ENCODE results near the gene LILRB3. TPM values are rescaled to one million over a fixed set of nuclear protein-coding genes. Genes with fewer than 3 reads are reported as not detected.
"Not testable (repeated sequence)": the region's sequence is repeated elsewhere in the genome, so short reads cannot be mapped to it uniquely, and the experiment has no call there.

Gene LILRB3
- total RNA-seq, 1 donor from 2014 or later: 61.5 TPM

GRCh38 chr19:54172471-54173358 is 50.1 kb downstream of the LILRB3 start, which contains the start of gene TMC4:
TSS of gene TMC4 (minus strand) at chr19:54173160. CDS start at chr19:54173117, 43 bp downstream.
- Histone ChIP-seq H3K36me3 (no peaks in the 10 kb centered on the region), H3K4me3 (peak within 1 kb of the TSS; percentile 49), H3K4me1 (peaks cover 4% of the 10 kb centered on the region), H3K27me3 (no peaks in the 10 kb centered on the region), H3K27ac (peak within 1 kb of the TSS; percentile 56), H3K9me3 (no peaks in the 10 kb centered on the region)
- intact Hi-C loops (cut with DNase I): no loop called here
- TF ChIP-seq, protein P1, sequence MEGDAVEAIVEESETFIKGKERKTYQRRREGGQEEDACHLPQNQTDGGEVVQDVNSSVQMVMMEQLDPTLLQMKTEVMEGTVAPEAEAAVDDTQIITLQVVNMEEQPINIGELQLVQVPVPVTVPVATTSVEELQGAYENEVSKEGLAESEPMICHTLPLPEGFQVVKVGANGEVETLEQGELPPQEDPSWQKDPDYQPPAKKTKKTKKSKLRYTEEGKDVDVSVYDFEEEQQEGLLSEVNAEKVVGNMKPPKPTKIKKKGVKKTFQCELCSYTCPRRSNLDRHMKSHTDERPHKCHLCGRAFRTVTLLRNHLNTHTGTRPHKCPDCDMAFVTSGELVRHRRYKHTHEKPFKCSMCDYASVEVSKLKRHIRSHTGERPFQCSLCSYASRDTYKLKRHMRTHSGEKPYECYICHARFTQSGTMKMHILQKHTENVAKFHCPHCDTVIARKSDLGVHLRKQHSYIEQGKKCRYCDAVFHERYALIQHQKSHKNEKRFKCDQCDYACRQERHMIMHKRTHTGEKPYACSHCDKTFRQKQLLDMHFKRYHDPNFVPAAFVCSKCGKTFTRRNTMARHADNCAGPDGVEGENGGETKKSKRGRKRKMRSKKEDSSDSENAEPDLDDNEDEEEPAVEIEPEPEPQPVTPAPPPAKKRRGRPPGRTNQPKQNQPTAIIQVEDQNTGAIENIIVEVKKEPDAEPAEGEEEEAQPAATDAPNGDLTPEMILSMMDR (IDR thresholded peaks at IDR 0.05): peak; percentile 25
- DNase-seq (peak; percentile 88), ATAC-seq (peak; percentile 94)

DNA sequence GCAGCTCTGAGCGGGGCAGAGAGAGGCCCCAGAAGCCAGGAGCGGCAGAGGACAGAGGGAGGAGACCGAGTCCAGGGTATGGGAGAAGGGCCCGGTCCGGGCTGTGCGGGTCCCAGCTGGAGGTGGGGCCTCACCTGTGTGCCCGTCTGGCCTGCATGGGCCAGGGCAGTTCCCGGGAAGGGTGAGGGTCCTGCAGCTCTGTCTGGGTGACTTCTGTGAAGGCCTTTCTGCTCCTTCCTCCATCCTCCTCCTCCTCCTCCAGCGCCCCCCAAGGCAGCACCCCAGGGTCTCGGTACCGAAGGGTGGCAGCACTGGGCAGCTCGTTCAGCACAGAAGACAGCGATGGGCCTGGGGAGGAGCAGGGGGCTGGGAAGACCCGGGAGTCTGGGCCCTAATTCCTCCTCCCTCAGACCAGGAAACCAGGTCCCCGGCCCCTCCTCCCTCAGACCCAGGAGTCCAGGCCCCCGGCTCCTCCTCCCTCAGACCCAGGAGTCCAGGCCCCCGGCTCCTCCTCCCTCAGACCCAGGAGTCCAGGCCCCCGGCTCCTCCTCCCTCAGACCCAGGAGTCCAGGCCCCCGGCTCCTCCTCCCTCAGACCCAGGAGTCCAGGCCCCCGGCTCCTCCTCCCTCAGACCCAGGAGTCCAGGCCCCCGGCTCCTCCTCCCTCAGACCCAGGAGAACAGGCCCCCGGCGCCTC is 50.9 kb downstream of the LILRB3 start:
- not testable (repeated sequence) for H3K27ac ChIP-seq

DNA sequence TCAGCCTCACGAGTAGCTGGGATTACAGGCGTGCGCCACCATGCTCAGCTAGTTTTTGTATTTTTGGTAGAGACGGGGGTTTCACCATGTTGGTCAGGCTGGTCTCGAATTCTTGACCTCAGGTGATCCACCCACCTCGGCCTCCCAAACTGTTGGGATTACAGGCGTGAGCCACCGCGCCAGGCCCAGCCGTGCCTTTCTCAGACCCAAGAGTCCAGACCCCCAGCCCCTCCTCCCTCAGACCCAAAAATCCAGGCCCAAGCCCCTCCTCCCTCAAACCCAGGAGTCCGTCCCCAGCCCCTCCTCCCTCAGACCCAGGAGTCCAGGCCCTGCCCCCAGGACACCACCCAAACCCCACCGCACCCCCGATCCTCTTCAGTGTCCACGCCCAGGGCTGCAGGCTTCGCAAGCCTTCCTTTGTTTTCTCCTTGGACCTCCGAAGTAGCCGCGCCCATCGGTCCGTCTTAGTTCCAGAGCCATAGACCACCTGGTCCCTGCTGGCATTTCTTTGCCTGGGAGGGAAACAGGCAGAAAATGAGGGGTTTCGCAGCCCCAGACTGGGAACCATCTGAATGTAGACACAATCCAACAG is 53.6 kb downstream of the LILRB3 start:
- Histone ChIP-seq H3K27me3 (no peaks in the 10 kb centered on the region), H3K4me1 (peaks cover 9% of the 10 kb centered on the region), H3K4me3 (no peak overlapping the region), H3K36me3 (no peaks in the 10 kb centered on the region), H3K27ac (no peak overlapping the region), H3K9me3 (no peaks in the 10 kb centered on the region)
- no peak for ATAC-seq
- DNase-seq: no peak
- intact Hi-C loops (cut with DNase I): loop anchor here (5.0 kb wide), 1 partner anchor 63 kb away; no protein-coding TSS in a partner anchor
- TF ChIP-seq, protein P1 (IDR thresholded peaks at IDR 0.05): no peak

More for the DNA sequence above, 50.9 kb downstream of the LILRB3 start:
- H3K9me3 ChIP-seq; DNase-seq; H3K4me1 ChIP-seq; H3K4me3 ChIP-seq; intact Hi-C loops (cut with DNase I); H3K36me3 ChIP-seq; ATAC-seq; H3K27me3 ChIP-seq: not testable (repeated sequence)

- intact Hi-C loops (cut with DNase I): loop anchor here (5.0 kb wide), 1 partner anchor 64 kb away; no protein-coding TSS in a partner anchor
- H3K4me3 ChIP-seq: no peak overlapping the region
Observed at GRCh38 chr19:54168174-54168917, 54.5 kb downstream of the LILRB3 start.

More at GRCh38 chr19:54168174-54168917, 54.5 kb downstream of the LILRB3 start:
- peaks cover 9% of the 10 kb centered on the region for H3K4me1 ChIP-seq
- DNase-seq (peak; percentile 96), ATAC-seq (peak; percentile 88)
- no peaks in the 10 kb centered on the region for H3K27me3 ChIP-seq
- no peaks in the 10 kb centered on the region for H3K9me3 ChIP-seq
- H3K27ac ChIP-seq: no peak overlapping the region
- TF ChIP-seq, protein P1 (IDR thresholded peaks at IDR 0.05): peak; percentile 92
- H3K36me3 ChIP-seq: no peaks in the 10 kb centered on the region

Other genes starting within 250 kb of the LILRB3 start
- not detected for gene CACNG6, start 231.4 kb downstream of the LILRB3 start, total RNA-seq
- gene VSTM1, start 159.1 kb downstream of the LILRB3 start, total RNA-seq: 1.1 TPM
- not detected for gene TARM1, start 141.6 kb downstream of the LILRB3 start, total RNA-seq
- gene OSCAR, start 122.2 kb downstream of the LILRB3 start, total RNA-seq: 59.5 TPM
- 115 TPM for gene NDUFA3, start 120.2 kb downstream of the LILRB3 start, total RNA-seq
- 19.5 TPM for gene TFPT, start 107.3 kb downstream of the LILRB3 start, total RNA-seq
- 44.9 TPM for gene PRPF31, start 107.3 kb downstream of the LILRB3 start, total RNA-seq
- 39.4 TPM for gene CNOT3, start 85.2 kb downstream of the LILRB3 start, total RNA-seq
- 9.2 TPM for gene LENG1, start 63.3 kb downstream of the LILRB3 start, total RNA-seq
- 48.3 TPM for gene TMC4, start 49.8 kb downstream of the LILRB3 start, total RNA-seq
- 57.9 TPM for gene MBOAT7, start 33.4 kb downstream of the LILRB3 start, total RNA-seq
- gene TSEN34, start 31.7 kb downstream of the LILRB3 start, total RNA-seq: 34.7 TPM
- 1,039 TPM for gene RPS9, start 22.1 kb downstream of the LILRB3 start, total RNA-seq
- 21.4 TPM for gene LILRA6, start 19.8 kb upstream of the LILRB3 start, total RNA-seq
- 9.1 TPM for gene LILRB5, start 34.3 kb upstream of the LILRB3 start, total RNA-seq
- 18.8 TPM for gene LILRB2, start 58.1 kb upstream of the LILRB3 start, total RNA-seq
- 13.5 TPM for gene LILRA5, start 90.2 kb upstream of the LILRB3 start, total RNA-seq
- gene LILRA4, start 116.2 kb upstream of the LILRB3 start, total RNA-seq: 4.8 TPM
- 87.8 TPM for gene LAIR1, start 141.9 kb upstream of the LILRB3 start, total RNA-seq
- gene TTYH1, start 192.5 kb upstream of the LILRB3 start, total RNA-seq: not detected
- gene LENG8, start 226.2 kb upstream of the LILRB3 start, total RNA-seq: 191 TPM
- 7.2 TPM for gene LENG9, start 240.8 kb upstream of the LILRB3 start, total RNA-seq